ENCODE results near the gene PINK1.
A peak's percentile ranks its signal among the peaks of the same experiment; 100 is the strongest.
"Not testable (repeated sequence)": the region's sequence is repeated elsewhere in the genome, so short reads cannot be mapped to it uniquely, and the experiment has no call there.

The PINK1 gene

DNA sequence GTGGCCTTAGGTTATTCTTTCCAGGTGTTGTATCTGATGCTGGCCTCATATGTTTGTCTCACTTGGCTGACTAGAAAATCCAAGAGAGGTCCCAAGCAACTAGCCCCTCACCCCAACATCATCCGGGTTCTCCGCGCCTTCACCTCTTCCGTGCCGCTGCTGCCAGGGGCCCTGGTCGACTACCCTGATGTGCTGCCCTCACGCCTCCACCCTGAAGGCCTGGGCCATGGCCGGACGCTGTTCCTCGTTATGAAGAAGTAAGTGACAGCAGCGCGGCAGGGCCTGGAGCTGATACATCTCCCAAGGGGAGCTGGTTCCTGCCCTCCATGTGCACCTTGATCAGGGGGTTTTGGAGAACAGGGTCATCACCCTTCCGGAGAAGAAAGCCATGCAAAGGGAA is 11.2 kb downstream of the PINK1 start:
- DNase-seq (ENCODE audit: low read depth in 1 of 2, low spot score in 1 of 2), result no peak

DNA sequence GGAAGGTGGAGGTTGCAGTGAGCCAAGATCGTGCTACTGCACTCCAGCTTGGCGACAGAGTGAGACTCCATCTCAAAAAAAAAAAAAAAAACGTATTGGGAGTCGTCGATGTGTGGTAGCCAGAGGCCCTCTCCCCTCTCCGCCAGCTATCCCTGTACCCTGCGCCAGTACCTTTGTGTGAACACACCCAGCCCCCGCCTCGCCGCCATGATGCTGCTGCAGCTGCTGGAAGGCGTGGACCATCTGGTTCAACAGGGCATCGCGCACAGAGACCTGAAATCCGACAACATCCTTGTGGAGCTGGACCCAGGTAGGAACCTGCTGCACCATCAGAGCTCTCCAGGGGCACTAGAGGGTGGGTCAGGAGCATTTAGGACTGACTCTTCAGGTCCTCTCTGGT is 12.2 kb downstream of the PINK1 start:
- no peak for DNase-seq (ENCODE audit: low read depth in 1 of 2, low spot score in 1 of 2)

DNA sequence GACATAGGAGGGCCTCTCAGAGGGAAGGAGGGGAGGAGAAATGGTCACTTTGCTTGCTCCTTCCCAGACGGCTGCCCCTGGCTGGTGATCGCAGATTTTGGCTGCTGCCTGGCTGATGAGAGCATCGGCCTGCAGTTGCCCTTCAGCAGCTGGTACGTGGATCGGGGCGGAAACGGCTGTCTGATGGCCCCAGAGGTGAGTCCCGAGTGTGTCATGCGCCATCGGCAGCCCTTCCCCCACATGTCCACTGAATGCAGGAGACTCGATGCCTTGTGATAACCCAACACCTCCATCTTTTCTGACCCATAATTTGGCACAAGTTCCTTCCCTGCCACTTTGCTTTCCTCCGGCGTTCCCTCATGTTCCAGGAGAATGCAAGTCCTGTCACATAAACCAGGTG is 15.2 kb downstream of the PINK1 start:
- no peak for DNase-seq (ENCODE audit: low read depth in 1 of 2, low spot score in 1 of 2)

DNA sequence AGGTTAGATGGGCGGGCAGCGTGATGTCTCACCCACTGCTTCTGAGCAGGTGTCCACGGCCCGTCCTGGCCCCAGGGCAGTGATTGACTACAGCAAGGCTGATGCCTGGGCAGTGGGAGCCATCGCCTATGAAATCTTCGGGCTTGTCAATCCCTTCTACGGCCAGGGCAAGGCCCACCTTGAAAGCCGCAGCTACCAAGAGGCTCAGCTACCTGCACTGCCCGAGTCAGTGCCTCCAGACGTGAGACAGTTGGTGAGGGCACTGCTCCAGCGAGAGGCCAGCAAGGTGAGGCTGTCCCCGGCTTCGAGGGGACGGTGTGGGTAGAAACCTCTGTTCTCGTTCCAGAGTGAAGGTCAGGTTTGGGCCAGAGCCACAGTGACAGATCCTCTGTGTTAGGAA is 15.7 kb downstream of the PINK1 start:
- DNase-seq (ENCODE audit: low read depth in 1 of 2, low spot score in 1 of 2), result no peak

DNA sequence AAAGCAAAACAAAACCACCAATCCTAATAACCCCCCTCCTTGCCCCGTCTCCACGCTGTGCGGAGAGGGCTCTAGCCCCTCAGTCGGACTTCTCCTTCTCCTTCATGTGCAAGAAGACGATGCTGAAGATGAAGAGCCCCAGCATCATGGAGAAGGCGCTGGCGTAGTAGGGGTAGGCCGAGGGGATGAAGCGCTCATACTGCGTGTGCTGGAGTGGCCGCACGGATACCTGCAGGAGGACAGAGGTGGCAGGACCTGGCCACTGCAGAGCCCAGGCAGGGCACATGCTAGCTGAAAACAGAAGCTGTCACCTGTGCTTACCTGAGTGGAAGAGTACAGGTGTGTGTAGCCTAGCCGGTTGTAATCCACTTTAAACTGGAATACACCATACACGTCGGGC is 19.0 kb downstream of the PINK1 start:
- DNase-seq (ENCODE audit: low read depth in 1 of 2, low spot score in 1 of 2), result no peak

DNA sequence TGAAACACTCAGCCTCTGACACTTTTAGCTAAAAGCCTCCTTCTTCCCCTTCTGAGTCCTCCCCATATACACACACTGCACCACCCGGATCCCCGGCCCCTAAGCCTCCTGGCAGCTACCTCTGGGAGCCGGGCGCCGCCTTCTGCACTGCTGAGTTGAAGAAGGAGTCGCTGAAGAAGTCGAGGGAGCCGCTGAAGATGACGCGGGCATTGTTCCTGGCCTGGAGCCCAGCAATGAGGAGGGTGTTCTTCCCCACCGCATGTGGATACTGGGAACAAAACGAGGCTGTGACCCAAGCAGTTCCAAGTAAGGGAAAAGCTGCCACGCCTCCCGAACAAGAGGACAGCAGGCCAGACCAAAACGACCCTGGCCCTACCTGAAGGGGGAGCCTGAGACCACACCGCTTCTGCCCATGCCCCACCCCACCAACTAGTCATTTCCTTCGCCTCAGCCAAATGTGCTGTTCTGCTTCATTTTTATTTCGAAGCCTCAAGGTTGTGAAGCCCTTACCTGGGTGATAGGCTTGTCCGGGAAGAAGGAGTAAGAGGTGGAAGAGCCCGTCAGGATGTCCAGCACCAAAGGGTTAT is 20.9 kb downstream of the PINK1 start:
- DNase-seq (ENCODE audit: low read depth in 1 of 2, low spot score in 1 of 2), result no peak

DNA sequence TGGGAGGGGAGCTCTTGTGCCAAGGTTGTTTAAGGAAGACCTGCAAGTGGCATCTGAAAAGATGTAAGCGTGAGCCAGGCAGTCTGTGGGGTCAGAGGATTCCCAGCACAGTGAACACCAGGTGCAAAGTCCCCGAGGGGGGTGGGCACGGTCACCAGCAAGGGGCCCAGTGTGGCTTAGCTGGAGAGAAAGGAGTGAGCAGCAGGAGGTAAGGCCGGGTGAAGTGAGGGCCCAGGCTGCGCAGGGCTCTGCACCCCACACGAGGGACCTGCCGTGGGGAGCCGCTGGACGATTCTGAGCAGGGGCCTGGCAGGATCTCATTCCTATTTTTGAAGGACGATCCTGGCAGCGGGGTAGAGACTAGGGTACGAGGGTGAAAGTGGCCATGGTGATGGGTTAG is 23.8 kb downstream of the PINK1 start:
- DNase-seq (ENCODE audit: low read depth in 1 of 2, low spot score in 1 of 2), result no peak

DNA sequence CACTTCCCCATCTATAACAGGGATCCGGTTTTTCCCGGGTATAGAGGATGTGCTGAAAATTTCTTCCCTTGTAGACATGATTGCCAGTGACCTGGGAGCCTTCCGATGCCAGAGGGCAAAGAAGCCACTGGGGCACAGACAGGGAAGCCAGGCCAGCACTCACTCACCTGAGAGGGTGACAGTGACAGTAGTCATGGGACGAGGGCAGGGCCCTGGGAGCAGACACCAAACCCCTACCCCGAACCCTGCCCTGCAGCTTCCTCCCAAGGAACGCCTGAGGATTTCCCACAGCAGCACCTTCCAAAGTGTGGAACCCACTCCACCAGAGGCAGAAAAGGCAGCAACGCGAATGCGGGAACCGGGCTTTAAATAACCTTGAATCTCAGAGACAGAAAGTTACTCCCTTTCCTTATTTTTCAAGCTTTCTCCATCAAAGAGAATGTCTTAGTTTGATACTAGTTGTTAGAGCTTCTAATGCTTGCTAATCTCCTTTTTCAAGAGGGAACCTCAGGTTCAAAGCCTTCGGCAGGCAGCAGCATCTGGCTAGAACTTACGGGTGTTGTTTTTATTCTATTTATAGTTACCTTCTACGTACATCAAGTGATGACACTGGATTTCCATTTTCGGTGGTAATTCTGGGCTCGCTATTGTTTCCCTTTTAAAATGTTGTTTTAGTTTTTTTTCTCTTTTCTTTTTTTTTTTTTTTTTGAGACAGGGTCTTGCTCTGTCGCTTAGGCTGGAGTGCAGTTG is 25.1 kb downstream of the PINK1 start:
- no peak for DNase-seq (ENCODE audit: low read depth in 1 of 2, low spot score in 1 of 2)

DNA sequence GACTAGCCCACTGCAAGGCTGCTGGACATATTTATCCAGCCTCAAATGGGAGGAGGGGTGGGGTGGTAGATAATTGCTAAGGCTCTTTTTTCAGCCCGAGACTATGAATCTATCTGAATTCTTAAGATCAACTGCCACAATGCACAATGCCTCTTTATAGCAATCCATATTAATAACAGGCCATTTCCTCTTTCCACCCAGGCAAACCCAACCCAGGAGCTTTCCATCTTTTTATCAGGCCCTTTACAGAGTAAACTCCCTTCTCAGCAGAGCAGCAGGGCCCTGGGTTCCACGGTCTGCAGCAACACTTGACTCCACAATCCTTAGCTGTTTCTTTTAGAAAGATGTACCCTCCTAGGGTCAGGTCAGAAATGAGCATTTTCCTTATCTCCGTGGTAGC is 27.1 kb downstream of the PINK1 start:
- DNase-seq (ENCODE audit: low read depth in 1 of 2, low spot score in 1 of 2), result no peak

DNA sequence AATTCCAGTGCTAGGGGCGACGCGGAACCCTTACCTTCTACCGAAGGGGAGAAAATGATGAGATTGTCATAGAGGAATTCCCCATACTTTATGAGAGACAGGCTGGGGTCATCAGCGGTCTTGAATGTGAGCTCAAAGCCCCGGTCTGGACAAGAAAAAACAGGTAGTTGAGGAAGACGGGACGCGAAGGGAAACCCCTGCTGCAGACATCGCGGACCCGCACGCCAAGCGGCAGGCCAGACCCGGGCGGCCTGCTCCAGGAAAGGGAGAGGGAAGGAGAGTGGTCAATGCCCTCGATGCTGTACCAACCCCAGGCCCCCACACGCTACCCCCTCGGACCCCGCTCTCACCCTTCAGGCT is 27.6 kb downstream of the PINK1 start:
- DNase-seq (ENCODE audit: low read depth in 1 of 2, low spot score in 1 of 2), result no peak

DNA sequence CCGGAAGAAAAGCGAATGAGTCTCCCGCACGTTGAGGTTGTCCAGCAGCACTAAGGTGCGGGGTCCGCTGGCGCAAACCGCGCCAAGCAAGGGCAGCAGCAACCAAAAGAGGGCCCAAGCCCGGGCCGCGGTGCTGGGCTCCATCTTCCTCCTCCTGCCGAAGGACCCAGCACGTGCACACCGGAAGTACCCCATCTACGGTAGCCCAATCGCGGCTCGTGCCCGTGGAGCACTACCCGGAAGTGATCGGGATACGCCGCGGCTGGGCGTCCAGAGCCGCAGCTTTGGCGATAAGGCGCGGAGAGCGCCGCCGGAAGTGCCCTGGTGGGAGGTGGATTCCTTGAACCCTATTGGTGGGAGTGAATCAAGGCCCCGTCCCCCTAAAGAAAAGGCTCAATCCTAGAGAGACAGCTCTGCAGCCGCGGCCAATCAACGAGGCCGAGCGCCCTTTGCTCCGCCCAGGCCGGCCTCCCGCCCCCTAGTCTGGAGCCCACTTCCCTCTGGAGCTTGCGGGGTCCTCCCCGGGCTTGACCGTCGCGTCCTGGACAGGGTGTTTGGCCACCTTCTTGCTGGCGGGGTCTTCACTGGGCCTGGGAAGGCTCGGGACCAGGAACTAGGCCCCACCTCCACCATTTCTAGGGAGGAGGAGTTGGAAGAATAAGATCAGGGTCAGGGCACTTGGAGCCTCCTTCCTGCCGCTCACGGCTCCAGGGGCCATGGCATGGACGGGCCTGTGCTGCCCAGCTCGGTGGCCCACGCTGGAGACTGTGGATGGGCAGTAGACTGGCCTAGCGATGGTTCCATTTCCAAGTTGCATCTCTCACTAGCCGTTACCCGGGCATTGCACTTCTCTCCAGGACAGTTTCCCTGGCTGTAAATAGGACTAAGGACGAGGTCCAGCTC is 28.2 kb downstream of the PINK1 start, which contains the start of gene DDOST:
DDOST (minus strand) TSS at position 163 of the 903 bp plus-strand sequence; CDS start at position 144, 19 bp downstream.
- peak; percentile 87 to 94 for DNase-seq (ENCODE audit: low read depth in 1 of 2, low spot score in 1 of 2)

DNA sequence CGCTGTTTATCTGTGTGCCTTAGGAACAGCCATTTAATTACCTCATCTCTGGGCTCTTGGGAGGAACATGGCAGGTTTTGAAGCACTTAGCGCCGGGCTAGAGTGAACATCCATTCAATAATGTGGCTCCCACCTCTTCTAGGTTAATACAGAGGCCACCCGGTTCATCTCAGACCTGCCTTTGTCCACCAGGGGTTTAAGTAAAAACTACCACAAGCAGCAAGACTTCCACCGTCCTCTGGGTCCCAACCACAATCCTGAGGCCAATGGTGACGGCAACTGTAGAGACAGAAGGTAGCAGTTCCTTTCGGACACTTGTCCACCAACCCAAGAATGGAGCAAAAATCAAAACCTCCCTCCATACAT is 28.8 kb downstream of the PINK1 start:
- no peak for DNase-seq (ENCODE audit: low read depth in 1 of 2, low spot score in 1 of 2)

DNA sequence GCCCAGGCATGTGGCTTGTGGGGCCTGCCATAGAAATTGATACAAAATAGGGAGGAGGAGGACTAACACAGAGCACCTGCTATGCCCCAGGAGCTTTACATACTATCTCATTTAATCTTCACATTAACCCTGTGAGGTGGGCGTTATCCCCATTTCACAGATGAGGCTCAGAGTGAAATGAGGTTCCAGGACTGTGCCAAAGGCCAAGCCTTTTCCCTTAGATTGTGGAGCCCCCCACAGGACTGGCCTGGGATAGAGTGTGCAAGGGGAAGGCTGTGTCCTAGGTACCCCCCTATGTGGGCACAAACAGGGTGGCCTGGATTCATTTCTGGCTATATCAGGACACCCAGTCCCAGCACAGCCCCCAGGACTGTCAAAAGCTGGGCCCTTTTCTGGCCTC is 30.1 kb downstream of the PINK1 start:
- no peak for DNase-seq (ENCODE audit: low read depth in 1 of 2, low spot score in 1 of 2)

DNA sequence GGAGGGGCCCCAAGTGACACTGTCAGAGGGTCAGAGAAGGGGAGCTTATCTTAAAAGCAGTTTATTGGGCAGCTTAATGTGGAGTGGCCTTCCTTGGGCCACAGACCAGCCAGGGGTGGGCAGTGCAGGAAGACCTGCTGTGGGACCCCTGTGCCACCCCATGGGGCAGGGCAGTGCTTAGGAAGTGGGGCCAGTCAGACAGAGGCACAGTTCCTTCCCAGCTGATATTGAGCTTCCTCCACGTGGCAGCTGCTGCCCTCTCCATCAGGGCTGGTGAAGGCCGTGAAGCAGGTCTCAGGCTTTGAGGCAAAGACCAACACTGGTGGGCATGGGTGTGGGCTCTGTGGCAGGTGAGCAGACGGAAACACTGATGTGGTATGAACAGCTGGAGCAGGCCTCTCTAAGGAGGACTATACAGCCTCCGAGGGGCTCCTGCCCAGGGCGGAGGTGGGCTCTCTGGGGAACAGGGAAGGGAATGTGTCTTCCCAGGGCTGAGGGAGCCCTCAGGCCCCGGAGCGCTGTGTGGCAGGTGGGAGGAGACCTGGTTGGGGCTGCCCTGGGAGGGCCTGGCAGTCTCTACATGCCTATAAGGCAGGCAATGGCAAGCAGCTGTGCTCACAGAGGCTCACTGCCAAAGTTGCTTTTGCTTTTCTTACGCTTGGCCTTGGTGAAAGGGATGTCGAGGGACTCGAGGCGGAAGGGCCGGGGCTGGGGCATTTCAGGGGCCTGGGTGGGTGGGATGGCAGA is 30.9 kb downstream of the PINK1 start:
- no peak for DNase-seq (ENCODE audit: low read depth in 1 of 2, low spot score in 1 of 2)

DNA sequence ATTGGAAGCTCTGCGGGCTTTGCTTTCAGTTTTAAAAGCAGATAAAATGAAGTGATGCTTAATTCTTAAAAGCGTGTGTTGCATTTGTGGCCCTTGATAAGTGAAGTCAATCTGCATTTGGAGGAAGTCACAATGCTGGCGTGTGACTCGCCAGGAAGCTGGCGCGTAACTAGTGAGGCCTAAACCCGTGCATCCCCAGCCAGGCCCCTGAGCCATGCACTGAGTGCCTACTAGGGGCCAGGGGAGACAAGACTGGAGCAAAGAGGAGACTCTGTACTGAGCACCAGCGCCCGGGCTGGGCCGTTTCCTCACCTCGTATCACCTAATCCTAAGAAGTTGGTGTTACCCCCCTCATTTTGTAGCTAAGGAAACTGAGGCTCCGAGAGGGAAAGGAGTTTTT is 32.5 kb downstream of the PINK1 start:
- DNase-seq (ENCODE audit: low read depth in 1 of 2, low spot score in 1 of 2), result no peak

DNA sequence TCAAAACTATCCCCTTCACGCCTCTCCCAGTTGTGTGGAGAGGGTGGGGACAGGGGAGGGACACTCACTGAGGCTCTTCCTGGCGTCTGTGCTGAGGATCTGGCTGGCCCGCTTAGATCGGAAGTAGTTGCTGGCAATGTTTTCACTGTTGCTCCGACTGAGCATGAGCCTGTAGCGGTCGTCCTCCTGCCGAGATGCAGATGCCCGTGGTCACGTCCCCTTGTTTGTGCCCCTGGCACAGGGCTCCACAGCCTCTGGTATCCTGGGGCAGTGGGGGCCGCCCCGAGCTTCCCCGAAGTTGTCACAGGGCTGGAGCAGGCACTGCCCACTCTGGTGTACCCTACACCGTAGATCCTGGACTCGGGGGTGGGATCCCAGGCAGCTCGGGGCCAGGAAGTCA is 32.9 kb downstream of the PINK1 start:
- DNase-seq (ENCODE audit: low read depth in 1 of 2, low spot score in 1 of 2), result no peak

DNA sequence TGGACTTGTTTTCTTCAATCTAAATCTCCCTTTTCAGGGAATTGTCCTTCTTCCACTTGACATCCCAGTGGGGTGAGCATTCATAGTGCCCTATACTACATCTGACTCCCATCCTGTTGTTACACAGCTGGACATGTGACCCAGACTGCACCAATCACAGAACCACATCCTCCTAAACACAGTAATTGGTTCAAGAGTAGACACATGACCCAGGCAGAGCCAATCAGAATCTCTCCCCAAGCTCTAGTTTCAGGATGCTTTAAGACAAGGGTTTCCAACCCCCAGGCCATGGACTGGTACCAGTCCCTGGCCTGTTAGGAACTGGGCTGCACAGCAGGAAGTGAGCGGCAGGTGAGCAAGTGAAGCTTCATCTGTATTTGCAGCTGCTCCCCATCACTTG is 33.5 kb downstream of the PINK1 start:
- no peak for DNase-seq (ENCODE audit: low read depth in 1 of 2, low spot score in 1 of 2)

DNA sequence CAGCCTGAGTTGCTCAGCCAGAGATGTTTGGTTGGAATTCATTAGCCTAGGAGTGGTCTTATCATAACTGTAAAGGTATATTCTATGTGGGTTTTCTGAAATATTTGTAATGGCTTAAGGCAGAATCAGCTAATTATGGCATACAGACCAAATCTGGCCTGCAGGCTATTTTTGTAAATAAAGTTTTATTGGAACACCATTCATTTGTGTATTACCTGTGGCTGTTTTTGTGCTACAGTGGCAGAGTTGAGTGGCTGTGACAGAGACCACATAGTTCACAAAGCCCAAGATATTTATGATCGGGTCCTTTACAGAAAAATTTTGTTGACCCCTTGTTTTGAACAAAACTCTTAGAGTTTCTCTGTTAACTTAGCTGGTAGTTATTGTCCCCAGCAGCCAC is 35.3 kb downstream of the PINK1 start:
- no peak for DNase-seq (ENCODE audit: low read depth in 1 of 2, low spot score in 1 of 2)

DNA sequence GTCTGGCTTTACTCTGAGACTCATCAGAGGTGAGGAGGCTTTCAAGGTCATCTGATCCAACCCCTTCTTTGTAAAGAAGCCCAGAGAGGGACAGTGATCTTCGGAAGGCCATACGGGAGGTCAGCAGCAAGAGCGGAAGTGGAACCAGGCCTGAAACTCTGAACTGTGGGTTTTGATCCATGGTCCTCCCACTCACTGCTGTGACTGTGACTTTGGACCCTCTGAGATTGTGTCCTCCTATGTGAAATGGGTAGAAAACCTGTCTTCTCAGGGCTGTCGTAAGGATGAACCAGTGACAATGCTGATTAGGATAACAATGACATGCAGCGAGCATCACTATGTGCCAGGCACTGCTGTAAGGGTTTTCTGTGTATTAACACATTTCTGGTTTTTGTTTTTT is 37.7 kb downstream of the PINK1 start:
- DNase-seq (ENCODE audit: low read depth in 1 of 2, low spot score in 1 of 2), result no peak

DNA sequence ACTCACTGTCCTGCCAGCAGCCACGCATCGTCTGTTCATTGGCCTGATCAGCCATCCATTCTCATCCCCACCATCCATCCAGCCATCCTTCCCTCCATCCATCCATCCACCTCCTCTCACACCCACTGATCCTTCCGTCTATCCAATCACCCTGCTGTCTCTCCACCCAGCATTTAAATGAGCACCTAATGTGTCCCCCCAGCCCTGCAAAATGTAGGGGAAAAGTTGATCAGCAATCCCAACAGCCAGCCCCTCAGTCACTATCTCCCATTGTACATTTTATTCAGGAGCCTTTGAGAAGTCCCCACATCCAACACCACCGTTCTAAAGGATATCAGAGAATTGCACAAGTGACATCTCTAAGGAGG is 39.0 kb downstream of the PINK1 start:
- DNase-seq (ENCODE audit: low read depth in 1 of 2, low spot score in 1 of 2), result no peak

DNA sequence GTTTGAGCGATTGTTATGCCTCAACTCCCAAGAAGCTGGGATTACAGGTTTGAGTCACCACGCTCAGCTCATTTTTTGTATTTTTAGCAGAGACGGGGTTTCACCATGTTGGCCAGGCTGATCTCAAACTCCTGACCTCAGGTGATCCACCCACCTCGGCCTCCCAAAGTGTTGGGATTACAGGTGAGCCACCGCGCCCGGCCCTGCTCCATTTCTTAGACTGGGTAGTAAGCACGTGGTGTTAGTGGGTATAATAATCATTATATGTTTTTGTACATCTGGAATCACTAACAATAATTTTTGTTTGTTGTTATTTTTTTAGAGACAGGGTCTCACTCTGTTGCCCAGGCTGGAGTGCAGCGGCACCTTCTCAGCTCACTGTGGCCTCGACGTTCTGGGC is 40.4 kb downstream of the PINK1 start:
- DNase-seq (ENCODE audit: low read depth in 1 of 2, low spot score in 1 of 2), result not testable (repeated sequence)

DNA sequence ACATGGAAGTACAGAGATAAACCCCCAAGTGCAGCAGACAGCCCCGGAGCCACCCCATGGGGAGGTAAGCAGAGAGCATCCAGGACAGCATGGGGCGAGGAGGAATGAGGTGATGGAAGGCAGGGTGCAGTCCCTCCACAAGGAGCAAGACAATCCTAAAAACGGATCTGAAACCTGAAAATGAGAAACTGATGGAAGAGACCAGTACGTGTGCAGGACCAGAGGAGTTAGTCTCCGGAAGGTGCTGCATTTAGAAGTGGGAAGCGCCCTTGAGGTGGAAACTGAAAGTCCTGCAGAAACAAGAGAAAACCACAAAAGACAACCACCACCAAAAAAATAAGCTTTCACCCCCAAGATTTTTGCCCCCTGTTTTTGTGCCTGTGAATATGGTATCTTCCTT is 45.3 kb downstream of the PINK1 start:
- no peak for DNase-seq (ENCODE audit: low read depth in 1 of 2, low spot score in 1 of 2)

Measured in activated T-helper 1 cell treated with anti-CD3 and anti-CD28 coated beads, Interleukin-2, amount 50 U/mL, for 16 hours (primary cell).